K562 (cell line): ENCODE measurements around the gene PON1. TPM values are rescaled to one million over a fixed set of nuclear protein-coding genes. Genes with fewer than 3 reads are reported as not detected.

ENCODE experiments used
- ATAC-seq: fragments of 200-7000 bp; cut with Tn5 transposase; 3 replicates; pipeline ENCODE4 v1.9.1; 2020; ENCODE audit warnings: moderate library complexity
- BruUV-seq: library from RNA; stranded (reverse); fragments of 400-500 nt; replicated peaks from 2 replicates; lab custom pipeline; 2021; lab: Mats Ljungman, UMichigan
- CTCF ChIA-PET: fragments of 300-600 bp; formaldehyde crosslinking; extraction: SDS; loops from one replicate; lab custom pipeline; 2021; ENCODE audit warnings: low intra/inter-chr PET ratio; lab: Yijun Ruan, JAX
- POLR2A ChIA-PET: fragments of 300-600, 350-650 bp; sonication (Branson Sonifier 250); formaldehyde crosslinking; extraction: SDS; loops from one replicate; lab custom pipeline; 2021; ENCODE audit warnings: antibody characterized with exemption, inconsistent platforms; lab: Yijun Ruan, JAX
- DNase-seq, 4 experiments: peaks; one replicate each; pipeline versions ENCODE4 v3.0.0 to v3.0.0-alpha.2; 2011 to 2018; ENCODE audit warnings: low spot score in 3 of 4, mixed read lengths in 3 of 4; ENCODE audit errors: extremely low read depth in 1 of 4
- FAIRE-seq: peaks from 2 replicates; lab custom pipeline; 2011; peaks lifted over from hg19 to GRCh38; lab: Jason Lieb, UNC
- H2AFZ ChIP-seq: 2 replicates; pipeline ENCODE4 v1.6.0; 2011; ENCODE audit warnings: low read depth, low read length, control low read depth, inconsistent platforms
- H3K27ac ChIP-seq: fragments of 200-600 bp; 3 replicates; pipeline ENCODE4 v1.8.0; 2011; ENCODE audit warnings: low read depth, mild to moderate bottlenecking, control low read depth, inconsistent platforms, low read length, moderate library complexity, mixed read lengths; ENCODE audit errors: extremely low read depth
- H3K27me3 ChIP-seq, 2 experiments: fragments of 300-600 bp in 1 of 2; 2 replicates in 1 of 2; 3 replicates in 1 of 2; pipeline versions ENCODE4 v1.6.0 to v1.8.0; 2011; ENCODE audit warnings: inconsistent platforms in 2 of 2, low read length in 2 of 2, mild to moderate bottlenecking in 1 of 2, mixed read lengths in 1 of 2, moderate library complexity in 1 of 2; ENCODE audit not compliant: control insufficient read depth in 2 of 2, insufficient read depth in 2 of 2
- H3K36me3 ChIP-seq: fragments of 300-600 bp; 3 replicates; pipeline ENCODE4 v1.8.0; 2011; ENCODE audit warnings: mild to moderate bottlenecking, low read length, inconsistent platforms; ENCODE audit not compliant: control insufficient read depth, insufficient read depth
- H3K4me1 ChIP-seq, 2 experiments: fragments of 200-600 bp in 1 of 2; replicated peaks in 1 of 2; 2 replicates in 1 of 2; 3 replicates in 1 of 2; pipeline versions ENCODE4 v1.5.1 to v1.8.0; 2011; ENCODE audit warnings: inconsistent platforms in 2 of 2, low read length in 2 of 2, mild to moderate bottlenecking in 1 of 2, mixed read lengths in 1 of 2, moderate library complexity in 1 of 2; ENCODE audit not compliant: control insufficient read depth in 2 of 2, insufficient read depth in 2 of 2
- H3K4me2 ChIP-seq: 2 replicates; pipeline ENCODE4 v1.6.1; 2011; ENCODE audit warnings: low read length, control low read depth, inconsistent platforms, mixed read lengths; ENCODE audit not compliant: insufficient read depth
- H3K4me3 ChIP-seq: fragments of 200-600 bp; sonication (generic), shearing (Covaris generic); 2 replicates; pipeline ENCODE4 v1.5.1; 2016; ENCODE audit warnings: control low read depth, inconsistent platforms
- H3K79me2 ChIP-seq: fragments of 200-600 bp; 3 replicates; pipeline ENCODE4 v1.8.0; 2011; ENCODE audit warnings: low read length, inconsistent platforms; ENCODE audit not compliant: control insufficient read depth, insufficient read depth
- H3K9ac ChIP-seq, 2 experiments: 2 replicates each; pipeline versions ENCODE4 v1.6.0 to v1.6.1; 2011; ENCODE audit warnings: low read depth in 2 of 2, low read length in 2 of 2, control low read depth in 1 of 2, inconsistent platforms in 1 of 2, mild to moderate bottlenecking in 1 of 2, mixed read lengths in 1 of 2; ENCODE audit not compliant: insufficient read depth in 1 of 2
- H3K9me1 ChIP-seq: one replicate; pipeline ENCODE4 v1.6.0; 2011; ENCODE audit warnings: inconsistent platforms, mild to moderate bottlenecking, low read length, moderate library complexity; ENCODE audit not compliant: control insufficient read depth, insufficient read depth
- H3K9me3 ChIP-seq: replicated peaks from 2 replicates; pipeline ENCODE4 v1.5.1; 2011; ENCODE audit warnings: low read depth, low read length, inconsistent platforms; ENCODE audit not compliant: control insufficient read depth, insufficient read depth
- H4K20me1 ChIP-seq: replicated peaks from 2 replicates; pipeline ENCODE4 v1.6.1; 2011; ENCODE audit warnings: low read length, inconsistent platforms, mixed read lengths; ENCODE audit not compliant: control insufficient read depth, insufficient read depth
- ARHGAP35 ChIP-seq: fragments of 450-650 bp; IDR thresholded peaks from 2 replicates; pipeline ENCODE4 v1.6.1; 2018; ENCODE audit not compliant: partially characterized antibody
- ASH1L ChIP-seq: fragments of 450-650 bp; IDR thresholded peaks from 2 replicates; pipeline ENCODE4 v1.6.1; 2018; ENCODE audit warnings: borderline replicate concordance, mild to moderate bottlenecking, low read depth; ENCODE audit not compliant: partially characterized antibody
- BCOR ChIP-seq: fragments of 450-650 bp; IDR thresholded peaks from 2 replicates; pipeline ENCODE4 v1.6.1; 2016
- BDP1 ChIP-seq: IDR thresholded peaks from 3 replicates; pipeline ENCODE4 v1.6.1; 2011; ENCODE audit not compliant: insufficient read length, insufficient read depth
- CAMTA2 ChIP-seq: fragments of 250-450 bp; sonication (Bioruptor Pico); conservative IDR thresholded peaks from 2 replicates; pipeline ENCODE4 v1.5.1; 2022
- CHCHD3 ChIP-seq: fragments of 250-450 bp; sonication (Bioruptor Pico); IDR thresholded peaks from 2 replicates; pipeline ENCODE4 v2.1.2; 2022; ENCODE audit warnings: mild to moderate bottlenecking
- ELF2 ChIP-seq: fragments of 250-450 bp; sonication (Bioruptor Pico); IDR thresholded peaks from 2 replicates; pipeline ENCODE4 v1.5.0; 2021; ENCODE audit warnings: mild to moderate bottlenecking
- FOXJ3 ChIP-seq: sonication (generic); formaldehyde crosslinking; IDR thresholded peaks from 2 replicates; pipeline ENCODE4 v1.4.0; 2020; ENCODE audit warnings: mild to moderate bottlenecking, missing genetic modification reagents
- GABPA ChIP-seq: fragments of 200-800 bp; sonication (Bioruptor generic); conservative IDR thresholded peaks from 2 replicates; pipeline ENCODE4 v1.6.1; 2016; ENCODE audit warnings: low read depth, missing genetic modification characterization, missing compliant biosample characterization
- HDAC6 ChIP-seq: IDR thresholded peaks from 2 replicates; pipeline ENCODE4 v1.6.1; 2012; ENCODE audit warnings: low read depth, mild to moderate bottlenecking, control low read depth, inconsistent platforms, low read length, moderate library complexity
- KDM5B ChIP-seq: fragments of 200-600 bp; sonication (generic); IDR thresholded peaks from 2 replicates; pipeline ENCODE4 v1.6.1; 2012; ENCODE audit warnings: low read depth, mild to moderate bottlenecking, moderate library complexity, low read length, control low read depth, inconsistent platforms; ENCODE audit not compliant: insufficient replicate concordance
- MAFF ChIP-seq: IDR thresholded peaks from 2 replicates; pipeline ENCODE4 v1.6.1; 2012; ENCODE audit warnings: low read length, improper control_type of control experiment
- MEIS2 ChIP-seq: fragments of 450-650 bp; IDR thresholded peaks from 2 replicates; pipeline ENCODE4 v1.6.1; 2014; ENCODE audit warnings: mild to moderate bottlenecking; ENCODE audit not compliant: partially characterized antibody
- SIN3A ChIP-seq, 2 experiments: fragments of 150-350 bp in 1 of 2; IDR thresholded peaks; 2 replicates each; pipeline ENCODE4 v1.6.1; 2011 to 2016; ENCODE audit warnings: borderline replicate concordance in 2 of 2, low read depth in 2 of 2, low read length in 2 of 2, mild to moderate bottlenecking in 2 of 2, moderate library complexity in 2 of 2; ENCODE audit not compliant: control insufficient read depth in 1 of 2
- SNIP1 ChIP-seq: fragments of 450-650 bp; IDR thresholded peaks from 2 replicates; pipeline ENCODE4 v1.7.1; 2017; ENCODE audit warnings: low read depth, mild to moderate bottlenecking
- U2AF2 ChIP-seq: fragments of 200-400 bp; formaldehyde crosslinking; optimal IDR thresholded peaks from 2 replicates; pipeline ENCODE3; 2017; ENCODE audit warnings: low read depth, mild to moderate bottlenecking, low read length
- ZKSCAN1 ChIP-seq: fragments of 150-350 bp; IDR thresholded peaks from 2 replicates; pipeline ENCODE4 v1.6.1; 2016; ENCODE audit warnings: low read depth, low read length
- ZKSCAN3 ChIP-seq: fragments of 250-450 bp; sonication (Bioruptor Pico); IDR thresholded peaks from 2 replicates; pipeline ENCODE4 v1.4.0; 2020
- ZNF232 ChIP-seq: sonication (generic); formaldehyde crosslinking; IDR thresholded peaks from 2 replicates; pipeline ENCODE4 v1.8.0; 2022; ENCODE audit warnings: mild to moderate bottlenecking, missing genetic modification reagents
- ZZZ3 ChIP-seq: fragments of 450-650 bp; IDR thresholded peaks from 2 replicates; pipeline ENCODE4 v1.6.1; 2016; ENCODE audit warnings: antibody characterized with exemption, mild to moderate bottlenecking, moderate library complexity
- WGBS: fragments of 100-300 bp; shearing (Covaris generic); methylation state at CpG from one replicate; pipeline ENCODE4 v1.1.6; 2016; ENCODE audit warnings: low coverage, mixed read lengths; ENCODE audit not compliant: insufficient coverage; ENCODE audit errors: missing lambda C conversion rate; 5-methylcytosine and 5-hydroxymethylcytosine counted together
- in situ Hi-C: fragments of 300-500 bp; cut with MboI; formaldehyde crosslinking; loops from 4 replicates; pipeline ENCODE4 v1.15.0; 2018; ENCODE audit warnings: inconsistent platforms, mixed read lengths
- intact Hi-C: fragments of 100-400 bp; cut with micrococcal nuclease; formaldehyde crosslinking; loops from 2 replicates; pipeline ENCODE4 v1.14.2; 2022
- polyA plus RNA-seq, 8 experiments: library from polyadenylated mRNA; depleted of rRNA in 4 of 8; stranded (reverse) in 5 of 8; unstranded in 3 of 8; fragments of >200 nt; fragmentation: Nextera tagmentation in 2 of 8; fragmentation: Illumina TruSeq in 1 of 8; extraction: Ambion mirVana in 2 of 8; extraction: Trizol in 1 of 8; gene quantifications; 2 replicates each; pipeline versions ENCODE4 v1.2.1 to v1.2.3, GENCODE V29; 2011 to 2014; ENCODE audit warnings: inconsistent platforms in 1 of 8, missing spikeins in 1 of 8
- total RNA-seq, 7 experiments: library from RNA; depleted of rRNA in 6 of 7; stranded (reverse); fragments of >200 nt in 6 of 7; fragmentation: Illumina TruSeq in 2 of 7; extraction: Trizol in 2 of 7; gene quantifications; 2 replicates each; pipeline versions ENCODE4 v1.2.1 to v1.2.3, GENCODE V29; 2011 to 2021; ENCODE audit warnings: low replicate concordance in 1 of 7

The PON1 gene
- total and polyA plus RNA-seq, 9 of the 15 experiments (the other 6 are each of a cell fraction or from before 2014, with no cell fraction given): not detected

GRCh38 chr7:95367606-95368005 is 43.3 kb upstream of the PON1 start:
- Histone ChIP-seq H3K9ac (no peak overlapping the region), H3K79me2 (no peaks in the 10 kb centered on the region), H4K20me1 (no peaks in the 10 kb centered on the region), H3K4me1 (no peaks in the 10 kb centered on the region), H3K4me2 (no peak overlapping the region), H3K36me3 (no peaks in the 10 kb centered on the region), H3K9me3 (no peaks in the 10 kb centered on the region), H3K27ac (no peak overlapping the region), H3K9me1 (no peaks in the 10 kb centered on the region), H3K4me3 (no peak overlapping the region), H2AFZ (no peak overlapping the region), H3K27me3 (peaks cover 0 to 2% of the 10 kb centered on the region in 2 experiments; a peak in 1 of 5 replicates)
- POLR2A ChIA-PET: interaction anchor here (0.8 to 1.3 kb wide), 2 partner anchors 10 to 18 kb away, joined by 3 read pairs; no protein-coding TSS in a partner anchor
- CTCF ChIA-PET: no interaction called here
- in situ Hi-C loops: no loop called here
- no peak for TF ChIP-seq ZKSCAN3 (CRISPR knock-in tag)
- TF ChIP-seq BDP1: no peak
- TF ChIP-seq CHCHD3 (CRISPR knock-in tag): no peak
- no peak for TF ChIP-seq CAMTA2 (CRISPR knock-in tag)
- TF ChIP-seq ZNF232 (CRISPR knock-in tag): no peak
- TF ChIP-seq SNIP1: no peak
- ATAC-seq (no peak), FAIRE-seq (no peak), DNase-seq (no peak)
- WGBS: 0% methylated on average over 1 of the region's 1 CpG
- BruUV-seq: no TSS peak
- intact Hi-C loops: no loop called here

- no peak overlapping the region for H3K4me2 ChIP-seq
- H2AFZ ChIP-seq: no peak overlapping the region
- ATAC-seq: no peak
- no peaks in the 10 kb centered on the region for H3K4me1 ChIP-seq
- H4K20me1 ChIP-seq: no peaks in the 10 kb centered on the region
- in situ Hi-C loops (no loop called here), intact Hi-C loops (no loop called here)
- WGBS: 0% methylated on average over 1 of the region's 1 CpG
- no peaks in the 10 kb centered on the region for H3K36me3 ChIP-seq
- peaks cover 0 to 2% of the 10 kb centered on the region in 2 experiments; a peak in 1 of 5 replicates for H3K27me3 ChIP-seq
- H3K79me2 ChIP-seq: no peaks in the 10 kb centered on the region
- FAIRE-seq: no peak
- POLR2A ChIA-PET: no interaction called here
- no peak overlapping the region for H3K27ac ChIP-seq
- H3K9me1 ChIP-seq: no peaks in the 10 kb centered on the region
- H3K4me3 ChIP-seq: no peak overlapping the region
- no TSS peak for BruUV-seq
- no peak for DNase-seq
- no peaks in the 10 kb centered on the region for H3K9me3 ChIP-seq
- CTCF ChIA-PET: no interaction called here
- H3K9ac ChIP-seq: no peak overlapping the region
- TF ChIP-seq KDM5B (no peak), ZKSCAN1 (no peak), FOXJ3 (CRISPR knock-in tag) (no peak), MAFF (no peak), GABPA (tag) (no peak), SIN3A (IDR thresholded peaks at IDR 0.05; ENCODE audit: borderline replicate concordance in 2 of 2, control insufficient read depth in 1 of 2, low read depth in 2 of 2, low read length in 2 of 2) (no peak), ARHGAP35 (no peak), ZZZ3 (no peak), ELF2 (no peak), MEIS2 (no peak), HDAC6 (no peak), U2AF2 (no peak), BCOR (no peak), ASH1L (no peak)
These were observed 40.8 kb upstream of the PON1 start for GRCh38 chr7:95365151-95365550.
